ENCODE data around the gene MCTP1. TPM values are rescaled to one million over a fixed set of nuclear protein-coding genes. Genes with fewer than 3 reads are reported as not detected.
A peak's percentile ranks its signal among the peaks of the same experiment; 100 is the strongest.

Gene MCTP1
- polyA plus RNA-seq, 3 donors: 34.4 to 72.9 (median 55.5) TPM

DNA sequence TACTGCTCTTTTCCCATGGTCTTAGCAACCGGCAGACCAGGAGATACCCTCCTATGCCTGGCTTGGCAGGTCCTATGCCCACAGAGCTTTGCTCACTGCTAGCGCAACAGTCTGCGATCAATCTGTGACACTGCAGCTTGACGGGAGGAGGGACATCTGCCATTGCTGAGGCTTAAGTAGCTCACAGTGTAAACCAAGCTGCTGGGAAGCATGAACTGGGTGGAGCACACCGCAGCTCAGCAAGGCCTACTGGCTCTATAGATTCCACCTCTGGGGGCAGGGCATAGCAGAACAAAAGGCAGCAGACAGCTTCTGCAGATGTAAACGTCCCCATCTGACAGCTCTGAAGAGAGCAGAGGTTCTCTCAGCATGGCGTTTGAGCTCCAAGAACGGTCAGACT lies 40.4 kb downstream of the MCTP1 start:
- Histone ChIP-seq H3K27ac (ENCODE audit: low read depth in 1 of 2, low read length in 2 of 2) (no peak overlapping the region), H3K4me2 (replicated peaks; ENCODE audit: extremely low read depth, low read length, poor library complexity, severe bottlenecking) (no peak overlapping the region), H3K9ac (ENCODE audit: insufficient read depth, low read length, poor library complexity, severe bottlenecking) (no peak overlapping the region), H3K36me3 (replicated peaks in 1 of 2; ENCODE audit: control insufficient read depth in 1 of 2, insufficient read depth in 2 of 2, low read length in 2 of 2) (no peaks in the 10 kb centered on the region), H3K4me1 (ENCODE audit: control insufficient read depth in 1 of 2, insufficient read depth in 2 of 2, low read length in 2 of 2) (no peaks in the 10 kb centered on the region), H3K9me3 (replicated peaks in 1 of 2; ENCODE audit: control insufficient read depth in 1 of 2, insufficient read depth in 1 of 2, low read length in 2 of 2) (no peaks in the 10 kb centered on the region), H3K4me3 (replicated peaks in 1 of 3; ENCODE audit: low read depth in 2 of 3, low read length in 3 of 3) (no peak overlapping the region), H3K27me3 (ENCODE audit: control insufficient read depth in 2 of 2, insufficient read depth in 2 of 2, low read length in 2 of 2) (no peaks in the 10 kb centered on the region), H2AFZ (ENCODE audit: insufficient read depth, low read depth, low read length, poor library complexity, severe bottlenecking) (no peak overlapping the region), H4K20me1 (ENCODE audit: insufficient read depth, low read length) (no peaks in the 10 kb centered on the region), H3K79me2 (ENCODE audit: insufficient read depth, low read length) (no peaks in the 10 kb centered on the region)
- H3K36me3 Mint-ChIP-seq: no peaks in the 10 kb centered on the region
- H3K4me3 Mint-ChIP-seq: no peak overlapping the region
- H3K27me3 Mint-ChIP-seq (ENCODE audit: low read depth in 3 of 3): peaks cover 1 to 6% (median 4%) of the 10 kb centered on the region in 3 donors
- no peak for TF ChIP-seq CTCF (IDR thresholded peaks at IDR 0.05)
- H3K27ac Mint-ChIP-seq: no peak overlapping the region
- DNase-seq: no peak
- 96% methylated on average over 8 of the region's 8 CpGs for WGBS (ENCODE audit: insufficient coverage)
- intact Hi-C loops (cut with micrococcal nuclease): no loop called here
- peaks cover 15% of the 10 kb centered on the region for H3K4me1 Mint-ChIP-seq
- H3K9me3 Mint-ChIP-seq: peaks cover 0 to 4% (median 0%) of the 10 kb centered on the region in 7 donors

- no peak overlapping the region for H3K27ac ChIP-seq (ENCODE audit: low read depth in 1 of 2, low read length in 2 of 2)
- Mint-ChIP-seq H3K9me3 (no peaks in the 10 kb centered on the region), H3K27ac (no peak overlapping the region), H3K4me3 (no peak overlapping the region), H3K4me1 (peaks cover 7% of the 10 kb centered on the region), H3K27me3 (ENCODE audit: low read depth in 3 of 3) (peaks cover 2 to 6% (median 5%) of the 10 kb centered on the region in 3 donors), H3K36me3 (no peaks in the 10 kb centered on the region)
- no peaks in the 10 kb centered on the region for H3K36me3 ChIP-seq (replicated peaks in 1 of 2; ENCODE audit: control insufficient read depth in 1 of 2, insufficient read depth in 2 of 2, low read length in 2 of 2)
- intact Hi-C loops (cut with micrococcal nuclease): no loop called here
- WGBS (ENCODE audit: insufficient coverage): no CpG with 5 or more reads among the region's 3 CpGs
- peak in 2 of 3 donors; percentile 2 to 11 for DNase-seq
- no peak overlapping the region for H3K9ac ChIP-seq (ENCODE audit: insufficient read depth, low read length, poor library complexity, severe bottlenecking)
- H2AFZ ChIP-seq (ENCODE audit: insufficient read depth, low read depth, low read length, poor library complexity, severe bottlenecking): no peak overlapping the region
- no peaks in the 10 kb centered on the region for H3K79me2 ChIP-seq (ENCODE audit: insufficient read depth, low read length)
- TF ChIP-seq CTCF (IDR thresholded peaks at IDR 0.05): no peak
- H4K20me1 ChIP-seq (ENCODE audit: insufficient read depth, low read length): no peaks in the 10 kb centered on the region
- H3K4me2 ChIP-seq (replicated peaks; ENCODE audit: extremely low read depth, low read length, poor library complexity, severe bottlenecking): no peak overlapping the region
- H3K9me3 ChIP-seq (replicated peaks in 1 of 2; ENCODE audit: control insufficient read depth in 1 of 2, insufficient read depth in 1 of 2, low read length in 2 of 2): no peaks in the 10 kb centered on the region
- H3K4me3 ChIP-seq (replicated peaks in 1 of 3; ENCODE audit: low read depth in 2 of 3, low read length in 3 of 3): no peak overlapping the region
- H3K4me1 ChIP-seq (ENCODE audit: control insufficient read depth in 1 of 2, insufficient read depth in 2 of 2, low read length in 2 of 2): no peaks in the 10 kb centered on the region
- no peaks in the 10 kb centered on the region for H3K27me3 ChIP-seq (ENCODE audit: control insufficient read depth in 2 of 2, insufficient read depth in 2 of 2, low read length in 2 of 2)
Observed at GRCh38 chr5:95241635-95242034, 43.3 kb downstream of the MCTP1 start.
